Stimulated activated naive CD8-positive, alpha-beta T cell treated with anti-CD3 and anti-CD28 coated beads, Interleukin-15, Interleukin-2, amounts not matched to agents 100 U/mL and 50 U/mL, for 24 hours (primary cell): Measurements from ENCODE around the gene PLAU.
A peak's percentile ranks its signal among the peaks of the same experiment; 100 is the strongest.

Experiments used
- ATAC-seq: fragments of 150-1000 bp; cut with Tn5 transposase; one replicate; pipeline ENCODE4 v1.10.0; 2021
- DNase-seq: peaks from one replicate; pipeline ENCODE4 v3.0.0; 2021

Gene PLAU

GRCh38 chr10:73910764-73911552 is at the start of gene PLAU:
PLAU (plus strand) TSS chr10:73911132; CDS start chr10:73911556, 424 bp downstream.
- peak; percentile 41 for DNase-seq
- ATAC-seq, result peak; percentile 47

- ATAC-seq, result no peak
- DNase-seq, result no peak
These were observed 48.9 kb upstream of the PLAU start for GRCh38 chr10:73862011-73862410.

GRCh38 chr10:73863039-73863817 is 47.7 kb upstream of the PLAU start:
- no peak for ATAC-seq

GRCh38 chr10:73864229-73864628 is 46.7 kb upstream of the PLAU start:
- DNase-seq (no peak), ATAC-seq (no peak)

More at GRCh38 chr10:73863039-73863817, 47.7 kb upstream of the PLAU start:
- no peak for DNase-seq

- DNase-seq (no peak), ATAC-seq (no peak)
These were observed 45.8 kb upstream of the PLAU start for GRCh38 chr10:73865107-73865458.

- DNase-seq (peak; percentile 67), ATAC-seq (peak; percentile 78)
These were observed 45.2 kb upstream of the PLAU start for GRCh38 chr10:73865459-73866442.

GRCh38 chr10:73866621-73867020 is 44.3 kb upstream of the PLAU start:
- DNase-seq, result no peak
- no peak for ATAC-seq

GRCh38 chr10:73867126-73867807 is 43.7 kb upstream of the PLAU start:
- DNase-seq (no peak), ATAC-seq (no peak)

GRCh38 chr10:73867871-73868631 is 42.9 kb upstream of the PLAU start:
- ATAC-seq, result no peak
- DNase-seq, result no peak

GRCh38 chr10:73868655-73869195 is 42.2 kb upstream of the PLAU start:
- no peak for ATAC-seq
- DNase-seq, result no peak

- ATAC-seq (no peak), DNase-seq (no peak)
These were observed 39.4 kb upstream of the PLAU start for GRCh38 chr10:73871295-73872189.

- no peak for DNase-seq
- no peak for ATAC-seq
These were observed 38.7 kb upstream of the PLAU start for GRCh38 chr10:73872190-73872710.

- no peak for ATAC-seq
These were observed 37.6 kb upstream of the PLAU start for GRCh38 chr10:73873142-73873837.

GRCh38 chr10:73873838-73874215 is 37.1 kb upstream of the PLAU start:
- ATAC-seq, result no peak
- DNase-seq, result no peak

More at GRCh38 chr10:73873142-73873837, 37.6 kb upstream of the PLAU start:
- no peak for DNase-seq

- peak; percentile 83 for DNase-seq
- peak; percentile 78 for ATAC-seq
These were observed 36.4 kb upstream of the PLAU start, which contains the start of gene CAMK2G for GRCh38 chr10:73874267-73875138. CAMK2G (minus strand) TSS chr10:73874555; CDS start chr10:73874461, 94 bp downstream.

GRCh38 chr10:73875139-73875475 is 35.8 kb upstream of the PLAU start:
- peak; percentile 34 for ATAC-seq
- DNase-seq, result no peak

GRCh38 chr10:73876157-73876556 is 34.8 kb upstream of the PLAU start:
- DNase-seq, result no peak
- no peak for ATAC-seq

- no peak for DNase-seq
- ATAC-seq, result no peak
These were observed 34.4 kb upstream of the PLAU start for GRCh38 chr10:73876566-73876965.
